Activated CD8-positive, alpha-beta memory T cell treated with anti-CD3 and anti-CD28 coated beads for 1 hour (primary cell): ENCODE measurements around the gene FURIN.
"Not testable (repeated sequence)": the region's sequence is repeated elsewhere in the genome, so short reads cannot be mapped to it uniquely, and the experiment has no call there.

ENCODE experiments used
- DNase-seq, 2 donors: peaks; one replicate each; pipeline ENCODE4 v3.0.0-alpha.2; 2020; ENCODE audit warnings: low read depth in 1 of 2; ENCODE audit errors: extremely low read depth in 1 of 2

FURIN gene

GRCh38 chr15:90869601-90870353, 1.4 kb downstream of the FURIN start:
- DNase-seq = no peak

GRCh38 chr15:90870354-90871138, 2.2 kb downstream of the FURIN start:
- DNase-seq = no peak

DNA sequence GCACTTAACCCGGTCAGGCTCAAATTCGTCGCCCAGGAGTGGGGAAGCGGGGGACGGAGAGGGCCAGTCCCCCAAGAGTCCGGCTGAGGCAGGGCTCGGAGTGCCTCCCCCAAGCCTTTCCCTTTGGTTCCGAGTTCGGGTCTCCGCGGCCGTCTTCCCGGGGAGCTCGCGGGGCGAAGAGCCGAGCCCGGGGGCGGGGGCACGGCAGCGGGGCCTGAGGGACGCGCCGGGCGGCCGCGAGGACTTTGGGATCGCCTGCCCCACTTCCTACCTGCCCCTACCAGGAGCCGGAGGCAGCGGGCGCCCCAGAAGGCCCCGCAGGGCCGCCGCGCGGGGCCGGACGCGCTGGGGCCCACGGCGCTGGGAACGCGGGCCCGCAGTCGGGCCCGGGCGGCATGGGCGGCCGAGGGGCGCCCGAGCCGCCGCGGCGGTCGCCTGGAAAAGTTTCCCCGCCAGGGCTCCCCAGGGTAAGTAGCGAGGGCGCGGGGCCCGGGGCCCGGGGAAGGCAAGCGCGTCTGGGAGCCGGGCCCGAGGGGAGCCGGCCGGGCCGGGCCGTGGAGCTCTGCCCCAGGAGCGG, 2.8 kb downstream of the FURIN start:
- no peak for DNase-seq

DNA sequence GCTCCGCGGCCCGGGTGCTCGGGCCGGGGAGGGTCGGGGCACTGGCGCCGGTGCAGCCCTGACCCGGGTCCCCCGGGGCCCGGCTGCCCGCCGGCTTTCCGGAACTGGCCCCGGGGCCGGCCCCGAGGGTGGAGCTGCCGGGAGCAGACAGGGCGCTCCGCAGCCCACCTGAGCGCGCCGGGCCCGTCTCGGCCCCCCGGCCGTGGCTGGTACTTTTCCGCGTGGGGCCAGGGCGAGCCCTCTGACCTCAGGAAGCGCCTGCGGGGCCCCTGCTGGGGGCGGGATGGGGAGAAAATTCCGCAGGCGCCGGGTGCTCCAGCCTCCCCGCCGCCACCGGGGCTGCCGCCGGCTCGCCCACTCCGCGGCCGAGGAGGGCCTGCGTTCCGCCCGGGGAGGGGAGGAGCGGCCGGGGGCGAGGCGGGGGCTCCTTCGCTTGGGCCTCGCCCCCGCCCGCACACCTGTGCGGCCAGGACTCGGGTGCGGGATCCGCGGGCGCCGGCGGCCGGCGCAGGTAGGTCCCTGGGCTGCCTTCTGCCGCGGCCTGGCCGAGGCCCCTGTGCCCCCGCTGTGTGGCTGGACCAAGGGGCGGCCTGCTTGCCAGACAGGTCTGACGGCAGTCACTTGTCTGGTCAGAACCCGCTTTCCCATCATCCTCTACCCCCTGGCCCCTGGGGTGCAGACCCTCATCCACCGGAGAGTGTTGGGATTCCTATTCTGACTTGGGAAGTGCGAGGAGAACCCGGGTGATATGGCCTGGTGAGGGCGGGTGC, 3.5 kb downstream of the FURIN start:
- DNase-seq = no peak

GRCh38 chr15:90872486-90873184, 4.2 kb downstream of the FURIN start:
- no peak for DNase-seq

GRCh38 chr15:90873488-90873997, 5.2 kb downstream of the FURIN start:
- DNase-seq = no peak

GRCh38 chr15:90873998-90874605, 5.7 kb downstream of the FURIN start:
- DNase-seq = no peak

GRCh38 chr15:90874986-90875385, 6.6 kb downstream of the FURIN start:
- DNase-seq = not testable (repeated sequence)

- DNase-seq = no peak
Observed at GRCh38 chr15:90875549-90875981, 7.2 kb downstream of the FURIN start.

DNA sequence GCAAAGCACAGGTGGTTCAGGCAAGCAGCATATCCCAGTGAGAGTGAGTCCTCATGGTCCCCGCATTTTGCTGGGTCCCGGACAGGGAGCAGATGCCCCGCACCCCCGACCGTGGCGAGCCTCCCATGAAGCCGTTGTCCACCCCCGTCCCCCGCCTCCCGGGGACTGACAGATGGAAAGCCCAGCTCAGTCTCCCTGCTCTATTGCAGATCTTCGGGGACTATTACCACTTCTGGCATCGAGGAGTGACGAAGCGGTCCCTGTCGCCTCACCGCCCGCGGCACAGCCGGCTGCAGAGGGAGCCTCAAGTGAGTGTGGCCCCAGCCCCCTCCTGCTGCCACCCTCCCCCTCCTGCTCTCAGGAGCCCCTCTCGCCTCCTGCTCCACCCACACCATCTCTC, 7.7 kb downstream of the FURIN start:
- no peak for DNase-seq

- DNase-seq = no peak
Observed at GRCh38 chr15:90876512-90877170, 8.3 kb downstream of the FURIN start.

- no peak for DNase-seq
Observed at GRCh38 chr15:90877315-90877714, 8.9 kb downstream of the FURIN start.

GRCh38 chr15:90877996-90878395, 9.6 kb downstream of the FURIN start:
- no peak for DNase-seq

- no peak for DNase-seq
Observed at GRCh38 chr15:90878660-90879059, 10.3 kb downstream of the FURIN start.

- no peak for DNase-seq
Observed at GRCh38 chr15:90879730-90880366, 11.5 kb downstream of the FURIN start.

GRCh38 chr15:90880381-90881145, 12.2 kb downstream of the FURIN start:
- no peak for DNase-seq

DNA sequence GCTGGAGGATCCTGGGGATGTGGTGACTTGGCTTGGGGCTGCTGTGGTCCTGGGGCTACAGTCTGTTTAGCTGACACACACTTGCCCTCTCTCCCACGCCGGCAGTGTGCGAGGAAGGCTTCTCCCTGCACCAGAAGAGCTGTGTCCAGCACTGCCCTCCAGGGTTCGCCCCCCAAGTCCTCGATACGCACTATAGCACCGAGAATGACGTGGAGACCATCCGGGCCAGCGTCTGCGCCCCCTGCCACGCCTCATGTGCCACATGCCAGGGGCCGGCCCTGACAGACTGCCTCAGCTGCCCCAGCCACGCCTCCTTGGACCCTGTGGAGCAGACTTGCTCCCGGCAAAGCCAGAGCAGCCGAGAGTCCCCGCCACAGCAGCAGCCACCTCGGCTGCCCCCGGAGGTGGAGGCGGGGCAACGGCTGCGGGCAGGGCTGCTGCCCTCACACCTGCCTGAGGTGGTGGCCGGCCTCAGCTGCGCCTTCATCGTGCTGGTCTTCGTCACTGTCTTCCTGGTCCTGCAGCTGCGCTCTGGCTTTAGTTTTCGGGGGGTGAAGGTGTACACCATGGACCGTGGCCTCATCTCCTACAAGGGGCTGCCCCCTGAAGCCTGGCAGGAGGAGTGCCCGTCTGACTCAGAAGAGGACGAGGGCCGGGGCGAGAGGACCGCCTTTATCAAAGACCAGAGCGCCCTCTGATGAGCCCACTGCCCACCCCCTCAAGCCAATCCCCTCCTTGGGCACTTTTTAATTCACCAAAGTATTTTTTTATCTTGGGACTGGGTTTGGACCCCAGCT, 13.0 kb downstream of the FURIN start:
- no peak for DNase-seq
